ENCODE data around the gene CSF2.

CSF2 gene

GRCh38 chr5:132070460-132071337 lies 2.9 kb upstream of the CSF2 start:
- no peak for DNase-seq

- DNase-seq, result no peak
Measured at GRCh38 chr5:132071338-132071707, 2.3 kb upstream of the CSF2 start.

- DNase-seq, result no peak
Measured at GRCh38 chr5:132072070-132072469, 1.5 kb upstream of the CSF2 start.

- DNase-seq, result no peak
Measured at GRCh38 chr5:132072528-132072927, 1.1 kb upstream of the CSF2 start.

- DNase-seq, result no peak
Measured at GRCh38 chr5:132074091-132074771, 642 bp downstream of the CSF2 start.

- no peak for DNase-seq
Measured at GRCh38 chr5:132074772-132075718, 1.5 kb downstream of the CSF2 start.

- DNase-seq, result no peak
Measured at GRCh38 chr5:132075719-132076077, 2.1 kb downstream of the CSF2 start.

- DNase-seq, result no peak
Measured at GRCh38 chr5:132076202-132076830, 2.7 kb downstream of the CSF2 start.

- no peak for DNase-seq
Measured at GRCh38 chr5:132076983-132077382, 3.4 kb downstream of the CSF2 start.

GRCh38 chr5:132079081-132079480 lies 5.5 kb downstream of the CSF2 start:
- no peak for DNase-seq

GRCh38 chr5:132079619-132080018 lies 6.0 kb downstream of the CSF2 start:
- no peak for DNase-seq

GRCh38 chr5:132080595-132080994 lies 7.0 kb downstream of the CSF2 start:
- DNase-seq, result no peak

- no peak for DNase-seq
Measured at GRCh38 chr5:132081458-132081857, 7.9 kb downstream of the CSF2 start.

GRCh38 chr5:132082329-132083023 lies 8.9 kb downstream of the CSF2 start:
- DNase-seq, result no peak

GRCh38 chr5:132083071-132083678 lies 9.6 kb downstream of the CSF2 start:
- DNase-seq, result no peak

GRCh38 chr5:132085686-132086085 lies 12.1 kb downstream of the CSF2 start:
- DNase-seq, result no peak

- no peak for DNase-seq
Measured at GRCh38 chr5:132086277-132086794, 12.7 kb downstream of the CSF2 start.

GRCh38 chr5:132087176-132087575 lies 13.6 kb downstream of the CSF2 start:
- no peak for DNase-seq

GRCh38 chr5:132087661-132088060 lies 14.1 kb downstream of the CSF2 start:
- no peak for DNase-seq

GRCh38 chr5:132089363-132089762 lies 15.8 kb downstream of the CSF2 start:
- no peak for DNase-seq

- DNase-seq, result no peak
Measured at GRCh38 chr5:132090107-132090506, 16.5 kb downstream of the CSF2 start.

Measured in effector CD8-positive, alpha-beta T cell (primary cell).